ENCODE measurements around the gene MPP1.

GRCh38 chrX:154840856-154841255, 35.6 kb upstream of the MPP1 start:
- TF ChIP-seq CTCF (conservative IDR thresholded peaks at IDR 0.05 in 1 of 2, IDR thresholded peaks at IDR 0.05 in 1 of 2; ENCODE audit: low read depth in 1 of 2, low read length in 2 of 2): peak; percentile 24 to 37
- no peak for TF ChIP-seq EZH2 (IDR thresholded peaks at IDR 0.05; ENCODE audit: low read length, missing control alignments)

All from fibroblast of lung (primary cell).